H1 (cell line): Measurements from ENCODE around the gene MAP3K13.

Experiments used
- BRCA1 ChIP-seq: IDR thresholded peaks from 2 replicates; pipeline ENCODE4 v1.6.1; 2012; ENCODE audit warnings: low read depth, low read length, improper control_type of control experiment
- EP300 ChIP-seq, 2 experiments: IDR thresholded peaks; 1 replicate in 1 of 2; 2 replicates in 1 of 2; pipeline ENCODE4 v1.6.1; 2011 to 2012; ENCODE audit warnings: low read depth in 2 of 2, low read length in 2 of 2, mild to moderate bottlenecking in 2 of 2, borderline replicate concordance in 1 of 2, inconsistent platforms in 1 of 2, moderate library complexity in 1 of 2
- PHF8 ChIP-seq: fragments of 200-600 bp; sonication (generic); conservative IDR thresholded peaks from 2 replicates; pipeline ENCODE4 v1.7.1; 2012; ENCODE audit warnings: low read depth, mild to moderate bottlenecking, inconsistent platforms, low read length, moderate library complexity
- TF ChIP-seq, protein P1 (sequence below): IDR thresholded peaks from 2 replicates; pipeline ENCODE4 v1.6.1; 2012; ENCODE audit warnings: low read length, inconsistent platforms

- TF ChIP-seq, protein P1, sequence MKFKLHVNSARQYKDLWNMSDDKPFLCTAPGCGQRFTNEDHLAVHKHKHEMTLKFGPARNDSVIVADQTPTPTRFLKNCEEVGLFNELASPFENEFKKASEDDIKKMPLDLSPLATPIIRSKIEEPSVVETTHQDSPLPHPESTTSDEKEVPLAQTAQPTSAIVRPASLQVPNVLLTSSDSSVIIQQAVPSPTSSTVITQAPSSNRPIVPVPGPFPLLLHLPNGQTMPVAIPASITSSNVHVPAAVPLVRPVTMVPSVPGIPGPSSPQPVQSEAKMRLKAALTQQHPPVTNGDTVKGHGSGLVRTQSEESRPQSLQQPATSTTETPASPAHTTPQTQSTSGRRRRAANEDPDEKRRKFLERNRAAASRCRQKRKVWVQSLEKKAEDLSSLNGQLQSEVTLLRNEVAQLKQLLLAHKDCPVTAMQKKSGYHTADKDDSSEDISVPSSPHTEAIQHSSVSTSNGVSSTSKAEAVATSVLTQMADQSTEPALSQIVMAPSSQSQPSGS = no peak
- TF ChIP-seq PHF8 (no peak), BRCA1 (no peak), EP300 (IDR thresholded peaks at IDR 0.05; ENCODE audit: borderline replicate concordance in 1 of 2, low read depth in 2 of 2, low read length in 2 of 2) (no peak)
Measured at GRCh38 chr3:185318141-185318540, 44.8 kb upstream of the MAP3K13 start.
